Loucy (cell line): Measurements from ENCODE around the gene HS3ST5.

Experiments used
- CTCF ChIP-seq: fragments of 200-600 bp; sonication (generic); conservative IDR thresholded peaks from 2 replicates; pipeline ENCODE4 v1.5.1; 2014; ENCODE audit warnings: mild to moderate bottlenecking, antibody characterized with exemption, low read length
- EZH2phosphoT487 ChIP-seq: fragments of 200-600 bp; IDR thresholded peaks from 2 replicates; pipeline ENCODE4 v1.6.1; 2018; ENCODE audit warnings: antibody characterized with exemption, mild to moderate bottlenecking, moderate library complexity, borderline replicate concordance

- no peak for TF ChIP-seq EZH2phosphoT487
- TF ChIP-seq CTCF, result no peak
These were observed 217.2 kb downstream of the HS3ST5 start for GRCh38 chr6:114125576-114125975.
